Erythroblast (primary cell): ENCODE data around the gene ALKBH4.

ENCODE experiments used
- GATA1 ChIP-seq: IDR thresholded peaks from 2 replicates; pipeline ENCODE4 v1.6.1; 2011; ENCODE audit warnings: low read depth, mild to moderate bottlenecking, control low read depth, low read length, moderate library complexity
- POLR2A ChIP-seq: IDR thresholded peaks from 2 replicates; pipeline ENCODE4 v1.6.1; 2011; ENCODE audit warnings: mild to moderate bottlenecking, low read length

- TF ChIP-seq POLR2A = no peak
- TF ChIP-seq GATA1 = no peak
Measured at GRCh38 chr7:102413091-102413490, 51.6 kb downstream of the ALKBH4 start.
